Skeletal muscle tissue (tissue), 4 donors: ENCODE data around the gene CDC37. TPM values are rescaled to one million over a fixed set of nuclear protein-coding genes. Genes with fewer than 3 reads are reported as not detected.

ENCODE experiments used
- H3K27ac ChIP-seq: one replicate; pipeline ENCODE4 v1.7.0; 2013; ENCODE audit warnings: mild to moderate bottlenecking, low read depth, low read length, inconsistent platforms
- H3K27me3 ChIP-seq, 3 donors: one replicate each; pipeline ENCODE4 v1.7.0; 2013; ENCODE audit warnings: low read length in 3 of 3; ENCODE audit not compliant: control insufficient read depth in 3 of 3, insufficient read depth in 3 of 3
- H3K36me3 ChIP-seq, 3 donors: one replicate each; pipeline ENCODE4 v1.7.0; 2013; ENCODE audit warnings: low read length in 3 of 3; ENCODE audit not compliant: control insufficient read depth in 3 of 3, insufficient read depth in 3 of 3
- H3K4me1 ChIP-seq, 3 donors: one replicate each; pipeline ENCODE4 v1.7.0; 2013; ENCODE audit warnings: low read length in 3 of 3, mild to moderate bottlenecking in 3 of 3; ENCODE audit not compliant: control insufficient read depth in 3 of 3, insufficient read depth in 3 of 3
- H3K4me3 ChIP-seq, 3 donors: one replicate each; pipeline ENCODE4 v1.7.0; 2013; ENCODE audit warnings: low read length in 3 of 3
- H3K9ac ChIP-seq, 3 donors: one replicate each; pipeline ENCODE4 v1.7.0; 2013; ENCODE audit warnings: low read length in 3 of 3, mild to moderate bottlenecking in 3 of 3, moderate library complexity in 2 of 3, low read depth in 1 of 3
- H3K9me3 ChIP-seq, 3 donors: one replicate each; pipeline ENCODE4 v1.7.0; 2013; ENCODE audit warnings: low read length in 3 of 3; ENCODE audit not compliant: control insufficient read depth in 3 of 3
- total RNA-seq: library from RNA; depleted of rRNA; stranded (reverse); fragments of >200 nt; gene quantifications from one replicate; pipeline ENCODE4 v1.2.3, GENCODE V29; 2014
- donor health status: Osteomylitis.

Gene CDC37
- total RNA-seq, 1 donor from 2014 or later: 73.1 TPM

- Histone ChIP-seq H3K9ac (no peak overlapping the region), H3K27ac (no peak overlapping the region), H3K27me3 (no peaks in the 10 kb centered on the region), H3K9me3 (no peaks in the 10 kb centered on the region), H3K4me1 (no peaks in the 10 kb centered on the region), H3K36me3 (peaks cover 54 to 70% (median 62%) of the 10 kb centered on the region in 3 donors), H3K4me3 (no peak overlapping the region)
These were observed 37.8 kb downstream of the CDC37 start for GRCh38 chr19:10365518-10365917.

GRCh38 chr19:10364644-10365043 lies 38.7 kb downstream of the CDC37 start:
- Histone ChIP-seq H3K36me3 (peaks cover 54 to 70% (median 63%) of the 10 kb centered on the region in 3 donors), H3K27ac (no peak overlapping the region), H3K27me3 (no peaks in the 10 kb centered on the region), H3K9ac (no peak overlapping the region), H3K4me1 (no peaks in the 10 kb centered on the region), H3K4me3 (no peak overlapping the region), H3K9me3 (no peaks in the 10 kb centered on the region)

GRCh38 chr19:10363789-10364281 lies 39.5 kb downstream of the CDC37 start:
- Histone ChIP-seq H3K36me3 (peaks cover 55 to 70% (median 66%) of the 10 kb centered on the region in 3 donors), H3K27ac (no peak overlapping the region), H3K4me1 (no peaks in the 10 kb centered on the region), H3K9me3 (no peaks in the 10 kb centered on the region), H3K27me3 (no peaks in the 10 kb centered on the region), H3K4me3 (no peak overlapping the region), H3K9ac (no peak overlapping the region)

- Histone ChIP-seq H3K9me3 (no peaks in the 10 kb centered on the region), H3K4me1 (no peaks in the 10 kb centered on the region), H3K27me3 (no peaks in the 10 kb centered on the region), H3K27ac (no peak overlapping the region), H3K36me3 (peaks cover 49 to 67% (median 57%) of the 10 kb centered on the region in 3 donors), H3K9ac (no peak overlapping the region), H3K4me3 (no peak overlapping the region)
These were observed 41.1 kb downstream of the CDC37 start for GRCh38 chr19:10362259-10362658.

GRCh38 chr19:10361569-10362011 lies 41.8 kb downstream of the CDC37 start:
- H3K36me3 ChIP-seq: peaks cover 51 to 63% (median 54%) of the 10 kb centered on the region in 3 donors
- no peaks in the 10 kb centered on the region for H3K4me1 ChIP-seq

GRCh38 chr19:10356431-10356830 lies 46.9 kb downstream of the CDC37 start:
- Histone ChIP-seq H3K4me3 (no peak overlapping the region), H3K4me1 (peaks cover 0 to 3% (median 0%) of the 10 kb centered on the region in 3 donors), H3K27me3 (no peaks in the 10 kb centered on the region), H3K27ac (no peak overlapping the region), H3K9ac (no peak overlapping the region), H3K36me3 (peaks cover 28 to 43% (median 31%) of the 10 kb centered on the region in 3 donors), H3K9me3 (no peaks in the 10 kb centered on the region)

More at GRCh38 chr19:10361569-10362011, 41.8 kb downstream of the CDC37 start:
- H3K27me3 ChIP-seq: no peaks in the 10 kb centered on the region
- no peak overlapping the region for H3K4me3 ChIP-seq
- no peak overlapping the region for H3K9ac ChIP-seq
- no peaks in the 10 kb centered on the region for H3K9me3 ChIP-seq
- no peak overlapping the region for H3K27ac ChIP-seq

- Histone ChIP-seq H3K9ac (peak overlapping the region in 1 of 3 donors; percentile 33), H3K9me3 (no peaks in the 10 kb centered on the region), H3K27me3 (no peaks in the 10 kb centered on the region), H3K4me3 (no peak overlapping the region), H3K36me3 (peaks cover 23 to 39% (median 27%) of the 10 kb centered on the region in 3 donors), H3K4me1 (peaks cover 0 to 3% (median 0%) of the 10 kb centered on the region in 3 donors), H3K27ac (no peak overlapping the region)
These were observed 49.5 kb downstream of the CDC37 start for GRCh38 chr19:10353793-10354391.

GRCh38 chr19:10352764-10353671 lies 50.3 kb downstream of the CDC37 start:
- peak overlapping the region; percentile 60 for H3K27ac ChIP-seq
- peaks cover 23 to 37% (median 27%) of the 10 kb centered on the region in 3 donors for H3K36me3 ChIP-seq
- H3K4me1 ChIP-seq: peaks cover 0 to 3% (median 0%) of the 10 kb centered on the region in 3 donors
- H3K4me3 ChIP-seq: peak overlapping the region in 1 of 3 donors; percentile 35
- no peaks in the 10 kb centered on the region for H3K9me3 ChIP-seq
- H3K27me3 ChIP-seq: no peaks in the 10 kb centered on the region
- H3K9ac ChIP-seq: peak overlapping the region in 1 of 3 donors; percentile 33

GRCh38 chr19:10346509-10346908 lies 56.8 kb downstream of the CDC37 start:
- Histone ChIP-seq H3K27ac (no peak overlapping the region), H3K36me3 (peaks cover 7 to 10% (median 8%) of the 10 kb centered on the region in 3 donors), H3K9me3 (no peaks in the 10 kb centered on the region), H3K27me3 (no peaks in the 10 kb centered on the region), H3K4me3 (no peak overlapping the region), H3K9ac (no peak overlapping the region), H3K4me1 (no peaks in the 10 kb centered on the region)

GRCh38 chr19:10344780-10345179 lies 58.6 kb downstream of the CDC37 start:
- Histone ChIP-seq H3K4me3 (no peak overlapping the region), H3K9me3 (no peaks in the 10 kb centered on the region), H3K4me1 (no peaks in the 10 kb centered on the region), H3K9ac (no peak overlapping the region), H3K36me3 (peaks cover 0 to 2% (median 0%) of the 10 kb centered on the region in 3 donors), H3K27me3 (no peaks in the 10 kb centered on the region), H3K27ac (no peak overlapping the region)
